Neuronal stem cell (in vitro differentiated cells): ENCODE measurements around the gene GIMD1.

Experiments
- DNase-seq: peaks from one replicate; pipeline ENCODE4 v3.0.0-alpha.2; 2013; ENCODE audit warnings: low spot score
- H2AFZ ChIP-seq: one replicate; pipeline ENCODE4 v1.6.1; 2013; ENCODE audit warnings: mild to moderate bottlenecking, low read length, inconsistent platforms
- H2AK5ac ChIP-seq: 2 replicates; pipeline ENCODE4 v1.6.1; 2013; ENCODE audit warnings: low read depth, mild to moderate bottlenecking, inconsistent platforms, low read length, moderate library complexity, mixed read lengths
- H2BK120ac ChIP-seq: 2 replicates; pipeline ENCODE4 v1.6.1; 2013; ENCODE audit warnings: low read depth, mild to moderate bottlenecking, inconsistent platforms, low read length, moderate library complexity, mixed read lengths
- H2BK12ac ChIP-seq: one replicate; pipeline ENCODE4 v1.6.1; 2013; ENCODE audit warnings: low read length, inconsistent platforms
- H2BK15ac ChIP-seq: 2 replicates; pipeline ENCODE4 v1.6.1; 2013; ENCODE audit warnings: mild to moderate bottlenecking, low read length, inconsistent platforms, mixed read lengths
- H2BK5ac ChIP-seq: one replicate; pipeline ENCODE4 v1.6.1; 2013; ENCODE audit warnings: inconsistent platforms, mild to moderate bottlenecking, low read length, moderate library complexity
- H3K14ac ChIP-seq: one replicate; pipeline ENCODE4 v1.6.1; 2013; ENCODE audit warnings: low read length, inconsistent platforms
- H3K18ac ChIP-seq: 2 replicates; pipeline ENCODE4 v1.6.1; 2013; ENCODE audit warnings: low read length, inconsistent platforms
- H3K23ac ChIP-seq: 2 replicates; pipeline ENCODE4 v1.6.1; 2013; ENCODE audit warnings: low read depth, mild to moderate bottlenecking, mixed read lengths, low read length, inconsistent platforms; ENCODE audit not compliant: poor library complexity
- H3K27ac ChIP-seq: replicated peaks from 3 replicates; pipeline ENCODE4 v1.5.1; 2013; ENCODE audit warnings: low read length, inconsistent platforms
- H3K27me3 ChIP-seq, 3 experiments: 2 replicates each; pipeline ENCODE4 v1.6.1; 2013; ENCODE audit warnings: low read length in 3 of 3, mild to moderate bottlenecking in 2 of 3, inconsistent platforms in 1 of 3, low read depth in 1 of 3, mixed read lengths in 1 of 3, moderate library complexity in 1 of 3; ENCODE audit not compliant: control insufficient read depth in 3 of 3, insufficient read depth in 3 of 3
- H3K36me3 ChIP-seq, 2 donors: replicated peaks in 1 of 2; 2 replicates each; pipeline ENCODE4 v1.6.1; 2013; ENCODE audit warnings: low read length in 2 of 2; ENCODE audit not compliant: control insufficient read depth in 2 of 2, insufficient read depth in 2 of 2
- H3K4ac ChIP-seq: 2 replicates; pipeline ENCODE4 v1.6.1; 2013; ENCODE audit warnings: inconsistent platforms, mild to moderate bottlenecking, low read length, moderate library complexity
- H3K4me1 ChIP-seq, 2 donors: 1 replicate in 1 of 2; 2 replicates in 1 of 2; pipeline ENCODE4 v1.6.1; 2013; ENCODE audit warnings: low read length in 2 of 2, low read depth in 1 of 2; ENCODE audit not compliant: control insufficient read depth in 2 of 2, insufficient read depth in 1 of 2
- H3K4me2 ChIP-seq: one replicate; pipeline ENCODE4 v1.6.1; 2013; ENCODE audit warnings: mild to moderate bottlenecking, low read length, inconsistent platforms; ENCODE audit not compliant: insufficient read depth, poor library complexity, severe bottlenecking
- H3K4me3 ChIP-seq, 2 donors: 2 replicates each; pipeline ENCODE4 v1.5.1; 2013; ENCODE audit warnings: low read length in 2 of 2, mild to moderate bottlenecking in 2 of 2, inconsistent platforms in 1 of 2, moderate library complexity in 1 of 2
- H3K79me1 ChIP-seq: one replicate; pipeline ENCODE4 v1.6.1; 2013; ENCODE audit warnings: low read depth, mild to moderate bottlenecking, inconsistent platforms, low read length, moderate library complexity
- H3K9ac ChIP-seq: one replicate; pipeline ENCODE4 v1.6.1; 2013; ENCODE audit warnings: mild to moderate bottlenecking, low read depth, low read length, inconsistent platforms; ENCODE audit not compliant: poor library complexity
- H3K9me3 ChIP-seq, 2 donors: replicated peaks in 1 of 2; 2 replicates each; pipeline versions ENCODE3 to v1.6.1; 2013; ENCODE audit warnings: low read length in 2 of 2, mild to moderate bottlenecking in 2 of 2, inconsistent platforms in 1 of 2, low read depth in 1 of 2, mixed read lengths in 1 of 2, moderate library complexity in 1 of 2; ENCODE audit not compliant: control insufficient read depth in 2 of 2, insufficient read depth in 1 of 2
- H4K8ac ChIP-seq: one replicate; pipeline ENCODE4 v1.6.1; 2013; ENCODE audit warnings: low read depth, mild to moderate bottlenecking, inconsistent platforms, low read length, moderate library complexity
- H4K91ac ChIP-seq: one replicate; pipeline ENCODE4 v1.6.1; 2013; ENCODE audit warnings: low read length, low read depth, mild to moderate bottlenecking, inconsistent platforms; ENCODE audit not compliant: poor library complexity
- WGBS, 2 donors: extraction: QIAGEN DNeasy Blood & Tissue Kit; methylation state at CpG; one replicate each; pipeline ENCODE4 v1.1.7; 2013; ENCODE audit warnings: missing lambda C conversion rate in 2 of 2, mixed read lengths in 1 of 2; ENCODE audit not compliant: insufficient read length in 2 of 2, insufficient replicate concordance in 1 of 2; ENCODE audit errors: extremely low coverage in 2 of 2; 5-methylcytosine and 5-hydroxymethylcytosine counted together

GIMD1 gene

GRCh38 chr4:106355193-106355592 is 13.4 kb downstream of the GIMD1 start:
- no peak overlapping the region for H2AK5ac ChIP-seq
- no peaks in the 10 kb centered on the region for H3K4me1 ChIP-seq
- no peak overlapping the region for H3K23ac ChIP-seq
- no peak overlapping the region for H3K27ac ChIP-seq
- no peaks in the 10 kb centered on the region for H3K9me3 ChIP-seq
- no peak for DNase-seq
- H3K79me1 ChIP-seq: no peaks in the 10 kb centered on the region
- H3K18ac ChIP-seq: no peak overlapping the region
- no peaks in the 10 kb centered on the region for H3K36me3 ChIP-seq
- no peak overlapping the region for H3K14ac ChIP-seq
- H3K4me3 ChIP-seq: no peak overlapping the region
- no peak overlapping the region for H2BK120ac ChIP-seq
- no peaks in the 10 kb centered on the region for H3K27me3 ChIP-seq
- H4K91ac ChIP-seq: no peak overlapping the region
- no peak overlapping the region for H2BK5ac ChIP-seq
- no peak overlapping the region for H2BK12ac ChIP-seq
- H3K4ac ChIP-seq: no peak overlapping the region
- WGBS, 2 donors: no CpG with 5 or more reads among the region's 4 CpGs
- no peak overlapping the region for H2BK15ac ChIP-seq
- H4K8ac ChIP-seq: no peak overlapping the region
- no peak overlapping the region for H3K9ac ChIP-seq
- no peak overlapping the region for H3K4me2 ChIP-seq
- H2AFZ ChIP-seq: no peak overlapping the region

- WGBS, 2 donors: no CpG with 5 or more reads among the region's 1 CpG
- Histone ChIP-seq H2AK5ac (no peak overlapping the region), H3K36me3 (peaks cover 0 to 3% of the 10 kb centered on the region in 2 donors), H3K27me3 (no peaks in the 10 kb centered on the region), H3K4me3 (no peak overlapping the region), H3K14ac (no peak overlapping the region), H3K9ac (no peak overlapping the region), H3K27ac (no peak overlapping the region), H4K91ac (no peak overlapping the region), H2BK12ac (no peak overlapping the region), H3K9me3 (no peaks in the 10 kb centered on the region), H3K4ac (no peak overlapping the region), H3K23ac (no peak overlapping the region), H3K4me2 (no peak overlapping the region), H4K8ac (no peak overlapping the region), H2BK15ac (no peak overlapping the region), H2AFZ (no peak overlapping the region), H2BK5ac (no peak overlapping the region), H3K18ac (no peak overlapping the region), H2BK120ac (no peak overlapping the region), H3K4me1 (no peaks in the 10 kb centered on the region), H3K79me1 (no peaks in the 10 kb centered on the region)
- no peak for DNase-seq
Observed at GRCh38 chr4:106353786-106354185, 14.8 kb downstream of the GIMD1 start.

DNA sequence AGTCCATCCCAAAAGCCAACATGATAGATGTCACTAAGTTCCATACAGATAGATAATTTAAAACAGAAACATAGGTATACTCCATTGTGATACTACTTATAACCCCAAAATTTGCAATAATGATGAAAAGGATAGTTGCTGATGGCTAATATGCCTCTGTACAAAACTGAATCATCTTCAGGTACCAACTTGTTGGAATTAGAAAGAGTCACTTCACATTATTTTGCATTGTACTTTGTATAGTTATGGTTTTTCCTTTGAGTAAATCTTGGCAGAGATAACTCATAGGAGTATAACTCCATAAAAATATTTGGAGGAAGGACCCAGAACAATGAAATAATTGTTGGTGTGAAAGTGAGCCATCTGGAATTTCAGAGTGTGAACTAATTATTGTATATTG is 17.6 kb downstream of the GIMD1 start:
- Histone ChIP-seq H3K4me1 (no peaks in the 10 kb centered on the region), H3K27ac (no peak overlapping the region), H3K18ac (no peak overlapping the region), H3K4ac (no peak overlapping the region), H2AK5ac (no peak overlapping the region), H3K9me3 (no peaks in the 10 kb centered on the region), H3K14ac (no peak overlapping the region), H3K23ac (no peak overlapping the region), H2BK12ac (no peak overlapping the region), H3K4me2 (no peak overlapping the region), H4K8ac (no peak overlapping the region), H2BK15ac (no peak overlapping the region), H2BK120ac (no peak overlapping the region), H4K91ac (no peak overlapping the region), H2BK5ac (no peak overlapping the region), H3K9ac (no peak overlapping the region), H3K79me1 (no peaks in the 10 kb centered on the region), H3K4me3 (no peak overlapping the region), H3K27me3 (no peaks in the 10 kb centered on the region), H2AFZ (no peak overlapping the region), H3K36me3 (peaks cover 0 to 23% of the 10 kb centered on the region in 2 donors)
- DNase-seq: no peak

GRCh38 chr4:106347167-106347566 is 21.4 kb downstream of the GIMD1 start:
- Histone ChIP-seq H2AK5ac (no peak overlapping the region), H3K4me1 (no peaks in the 10 kb centered on the region), H2AFZ (no peak overlapping the region), H2BK120ac (no peak overlapping the region), H3K4me3 (no peak overlapping the region), H3K14ac (no peak overlapping the region), H3K36me3 (peaks cover 0 to 23% of the 10 kb centered on the region in 2 donors), H4K91ac (no peak overlapping the region), H2BK5ac (no peak overlapping the region), H3K9ac (no peak overlapping the region), H3K23ac (no peak overlapping the region), H3K27ac (no peak overlapping the region), H3K4me2 (no peak overlapping the region), H3K4ac (no peak overlapping the region), H3K18ac (no peak overlapping the region), H2BK15ac (no peak overlapping the region), H2BK12ac (no peak overlapping the region), H3K79me1 (no peaks in the 10 kb centered on the region), H4K8ac (no peak overlapping the region), H3K27me3 (no peaks in the 10 kb centered on the region), H3K9me3 (no peaks in the 10 kb centered on the region)
- no CpG with 5 or more reads among the region's 1 CpG for WGBS, 2 donors
- DNase-seq: no peak
